Mesenchymal stem cell (in vitro differentiated cells and primary cell): ENCODE results near the gene THAP5.

Experiments used
- DNase-seq: peaks from one replicate; pipeline ENCODE4 v3.0.0-alpha.2; 2013
- H2AFZ ChIP-seq: one replicate; pipeline ENCODE4 v1.6.1; 2013; ENCODE audit warnings: low read depth, mild to moderate bottlenecking, control low read depth, inconsistent platforms, low read length, moderate library complexity
- H2AK5ac ChIP-seq: 2 replicates; pipeline ENCODE4 v1.6.1; 2013; ENCODE audit warnings: low read length, moderate library complexity, mild to moderate bottlenecking, inconsistent platforms; ENCODE audit not compliant: severe bottlenecking
- H2BK120ac ChIP-seq: one replicate; pipeline ENCODE4 v1.6.1; 2013; ENCODE audit warnings: low read depth, mild to moderate bottlenecking, inconsistent platforms, low read length, moderate library complexity
- H2BK12ac ChIP-seq, 2 experiments: one replicate each; pipeline ENCODE4 v1.6.1; 2013; ENCODE audit warnings: inconsistent platforms in 2 of 2, low read length in 2 of 2, mild to moderate bottlenecking in 2 of 2, moderate library complexity in 2 of 2, control low read depth in 1 of 2
- H2BK15ac ChIP-seq: one replicate; pipeline ENCODE4 v1.6.1; 2013; ENCODE audit warnings: mild to moderate bottlenecking, low read depth, inconsistent platforms; ENCODE audit not compliant: poor library complexity, severe bottlenecking
- H2BK5ac ChIP-seq: 2 replicates; pipeline ENCODE4 v1.6.1; 2013; ENCODE audit warnings: low read depth, mild to moderate bottlenecking, low read length, control low read depth, inconsistent platforms; ENCODE audit not compliant: poor library complexity, severe bottlenecking
- H3K14ac ChIP-seq, 2 experiments: one replicate each; pipeline ENCODE4 v1.6.1; 2013; ENCODE audit warnings: inconsistent platforms in 2 of 2, low read length in 2 of 2, control low read depth in 1 of 2, mild to moderate bottlenecking in 1 of 2, moderate library complexity in 1 of 2
- H3K18ac ChIP-seq, 2 experiments: one replicate each; pipeline ENCODE4 v1.6.1; 2013; ENCODE audit warnings: inconsistent platforms in 2 of 2, low read length in 2 of 2, control low read depth in 1 of 2, low read depth in 1 of 2, mild to moderate bottlenecking in 1 of 2
- H3K23ac ChIP-seq, 2 experiments: one replicate each; pipeline ENCODE4 v1.6.1; 2013; ENCODE audit warnings: inconsistent platforms in 2 of 2, low read length in 2 of 2, mild to moderate bottlenecking in 2 of 2, moderate library complexity in 2 of 2, control low read depth in 1 of 2
- H3K27ac ChIP-seq: 2 replicates; pipeline ENCODE4 v1.5.1; 2013; ENCODE audit warnings: mild to moderate bottlenecking, moderate library complexity, low read length, control low read depth, inconsistent platforms; ENCODE audit not compliant: poor library complexity, severe bottlenecking
- H3K27me3 ChIP-seq, 2 experiments: 2 replicates each; pipeline versions ENCODE4 v1.6.1 to v1.7.0; 2013; ENCODE audit warnings: low read length in 2 of 2, mild to moderate bottlenecking in 2 of 2, moderate library complexity in 2 of 2, control low read depth in 1 of 2, inconsistent platforms in 1 of 2; ENCODE audit not compliant: control insufficient read depth in 1 of 2, insufficient read depth in 1 of 2
- H3K36me3 ChIP-seq, 2 experiments: 2 replicates each; pipeline versions ENCODE4 v1.6.1 to v1.7.0; 2013; ENCODE audit warnings: low read length in 2 of 2, control low read depth in 1 of 2, inconsistent platforms in 1 of 2, low read depth in 1 of 2, mild to moderate bottlenecking in 1 of 2; ENCODE audit not compliant: insufficient read depth in 2 of 2, control insufficient read depth in 1 of 2
- H3K4ac ChIP-seq, 2 experiments: one replicate each; pipeline ENCODE4 v1.6.1; 2013; ENCODE audit warnings: inconsistent platforms in 2 of 2, low read length in 2 of 2, mild to moderate bottlenecking in 2 of 2, moderate library complexity in 2 of 2, control low read depth in 1 of 2, low read depth in 1 of 2
- H3K4me1 ChIP-seq: 2 replicates; pipeline ENCODE4 v1.6.1; 2013; ENCODE audit warnings: low read depth, low read length, control low read depth; ENCODE audit not compliant: control insufficient read depth, insufficient read depth
- H3K4me2 ChIP-seq: 2 replicates; pipeline ENCODE4 v1.6.1; 2013; ENCODE audit warnings: low read length, mild to moderate bottlenecking, inconsistent platforms; ENCODE audit not compliant: poor library complexity, severe bottlenecking
- H3K4me3 ChIP-seq, 2 experiments: 2 replicates each; pipeline versions ENCODE4 v1.5.1 to v1.7.0; 2013; ENCODE audit warnings: low read length in 2 of 2, mild to moderate bottlenecking in 2 of 2, control low read depth in 1 of 2, low read depth in 1 of 2; ENCODE audit not compliant: insufficient read depth in 1 of 2
- H3K79me1 ChIP-seq: replicated peaks from 2 replicates; pipeline ENCODE4 v1.6.1; 2013; ENCODE audit warnings: mild to moderate bottlenecking, control low read depth, low read length, inconsistent platforms; ENCODE audit not compliant: poor library complexity, severe bottlenecking
- H3K9ac ChIP-seq: 2 replicates; pipeline ENCODE4 v1.7.0; 2013; ENCODE audit warnings: mild to moderate bottlenecking, low read length, moderate library complexity
- H3K9me3 ChIP-seq: 2 replicates; pipeline ENCODE4 v1.7.0; 2013; ENCODE audit warnings: mild to moderate bottlenecking, low read length; ENCODE audit not compliant: control insufficient read depth
- H4K8ac ChIP-seq: one replicate; pipeline ENCODE4 v1.6.1; 2013; ENCODE audit warnings: inconsistent platforms, mild to moderate bottlenecking, low read length, moderate library complexity
- H4K91ac ChIP-seq: one replicate; pipeline ENCODE4 v1.6.1; 2013; ENCODE audit warnings: mild to moderate bottlenecking, low read length, inconsistent platforms
- WGBS: methylation state at CpG from one replicate; pipeline ENCODE4 v1.1.7; 2013; ENCODE audit warnings: mixed read lengths; 5-methylcytosine and 5-hydroxymethylcytosine counted together

THAP5 gene

DNA sequence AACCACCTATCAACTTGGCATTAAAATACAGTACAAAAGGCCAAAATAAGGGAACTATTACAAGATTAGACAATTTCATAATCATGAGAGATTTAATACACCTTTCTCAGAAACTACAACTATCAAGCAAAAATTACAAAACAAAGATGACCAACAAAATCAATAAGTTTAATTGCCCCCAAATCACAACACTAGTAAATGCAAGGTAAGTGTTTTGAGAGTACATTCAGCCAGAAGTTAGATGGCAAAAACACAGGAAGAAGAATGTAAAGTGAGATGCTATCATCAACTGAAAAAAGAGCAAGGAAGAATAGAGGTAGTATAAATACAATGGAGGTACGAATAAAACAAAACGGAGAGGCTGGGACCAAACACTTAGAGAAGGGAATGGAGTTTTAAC lies 46.7 kb downstream of the THAP5 start:
- Histone ChIP-seq H3K4me2 (no peak overlapping the region), H3K36me3 (peaks cover 0 to 20% of the 10 kb centered on the region in 2 experiments), H4K91ac (no peak overlapping the region), H3K14ac (no peak overlapping the region), H3K79me1 (peaks cover 24% of the 10 kb centered on the region), H3K4me1 (peaks cover 3% of the 10 kb centered on the region), H3K27ac (no peak overlapping the region), H3K27me3 (no peaks in the 10 kb centered on the region), H3K9me3 (no peaks in the 10 kb centered on the region), H3K23ac (no peak overlapping the region), H2BK120ac (no peak overlapping the region), H2BK12ac (no peak overlapping the region), H2BK5ac (no peak overlapping the region), H2BK15ac (no peak overlapping the region), H3K4ac (no peak overlapping the region), H3K18ac (no peak overlapping the region), H4K8ac (no peak overlapping the region), H2AK5ac (no peak overlapping the region), H3K9ac (no peak overlapping the region), H3K4me3 (no peak overlapping the region), H2AFZ (no peak overlapping the region)
- no peak for DNase-seq
- 98% methylated on average over 2 of the region's 2 CpGs for WGBS

GRCh38 chr7:108517951-108518350 lies 51.6 kb downstream of the THAP5 start:
- H2AFZ ChIP-seq: no peak overlapping the region
- no peak overlapping the region for H2AK5ac ChIP-seq
- WGBS: 100% methylated on average over 2 of the region's 3 CpGs
- no peak overlapping the region for H4K91ac ChIP-seq
- peaks cover 31% of the 10 kb centered on the region for H3K79me1 ChIP-seq
- no peak overlapping the region for H2BK12ac ChIP-seq
- H3K18ac ChIP-seq: no peak overlapping the region
- H3K9ac ChIP-seq: no peak overlapping the region
- H3K4me1 ChIP-seq: no peaks in the 10 kb centered on the region
- no peak overlapping the region for H3K4ac ChIP-seq
- H3K4me3 ChIP-seq: no peak overlapping the region
- H3K9me3 ChIP-seq: no peaks in the 10 kb centered on the region
- H2BK15ac ChIP-seq: no peak overlapping the region
- H4K8ac ChIP-seq: no peak overlapping the region
- no peak overlapping the region for H3K27ac ChIP-seq
- DNase-seq: no peak
- no peak overlapping the region for H2BK120ac ChIP-seq
- H3K23ac ChIP-seq: no peak overlapping the region
- H3K14ac ChIP-seq: no peak overlapping the region
- H3K36me3 ChIP-seq: peaks cover 2 to 53% of the 10 kb centered on the region in 2 experiments
- H2BK5ac ChIP-seq: no peak overlapping the region
- no peaks in the 10 kb centered on the region for H3K27me3 ChIP-seq
- H3K4me2 ChIP-seq: no peak overlapping the region

DNA sequence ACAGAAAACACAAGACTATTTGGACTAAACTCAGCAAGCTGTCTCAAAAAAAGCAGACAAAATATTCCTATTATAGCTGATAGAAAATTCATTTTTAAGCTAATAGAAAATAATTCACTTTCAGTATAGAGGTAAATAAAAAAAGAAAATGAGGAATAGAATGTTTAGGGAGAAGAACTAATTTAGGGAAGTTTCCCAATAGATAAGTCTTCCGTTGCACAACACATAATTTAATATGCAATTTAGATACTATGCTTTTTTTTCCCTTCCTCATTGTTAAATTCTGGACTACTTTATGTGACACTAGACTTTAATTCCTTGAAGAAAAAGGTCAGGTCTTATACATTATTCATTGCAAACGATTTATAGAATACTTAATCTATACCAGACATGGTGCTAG lies 53.9 kb downstream of the THAP5 start:
- H2BK15ac ChIP-seq: no peak overlapping the region
- no peak for DNase-seq

GRCh38 chr7:108515013-108515412 lies 54.5 kb downstream of the THAP5 start:
- no peak overlapping the region for H2AK5ac ChIP-seq
- no peak overlapping the region for H3K23ac ChIP-seq
- WGBS: 94% methylated on average over 3 of the region's 3 CpGs
- no peak overlapping the region for H2BK120ac ChIP-seq
- no peak for DNase-seq
- H3K4me2 ChIP-seq: no peak overlapping the region
- peaks cover 5 to 72% of the 10 kb centered on the region in 2 experiments for H3K36me3 ChIP-seq
- H3K9me3 ChIP-seq: no peaks in the 10 kb centered on the region
- no peak overlapping the region for H3K18ac ChIP-seq
- no peaks in the 10 kb centered on the region for H3K27me3 ChIP-seq
- no peak overlapping the region for H3K4me3 ChIP-seq
- no peak overlapping the region for H2BK12ac ChIP-seq
- no peak overlapping the region for H3K27ac ChIP-seq
- H2AFZ ChIP-seq: no peak overlapping the region
- peaks cover 27% of the 10 kb centered on the region for H3K79me1 ChIP-seq
- no peak overlapping the region for H2BK5ac ChIP-seq
- no peaks in the 10 kb centered on the region for H3K4me1 ChIP-seq
- H3K14ac ChIP-seq: no peak overlapping the region
- H3K4ac ChIP-seq: no peak overlapping the region
- H4K8ac ChIP-seq: no peak overlapping the region
- H4K91ac ChIP-seq: no peak overlapping the region
- no peak overlapping the region for H2BK15ac ChIP-seq
- no peak overlapping the region for H3K9ac ChIP-seq

More for the DNA sequence above, 53.9 kb downstream of the THAP5 start:
- no peak overlapping the region for H2AFZ ChIP-seq
- no peak overlapping the region for H3K4ac ChIP-seq
- no peak overlapping the region for H3K9ac ChIP-seq
- no peak overlapping the region for H2BK5ac ChIP-seq
- no peaks in the 10 kb centered on the region for H3K9me3 ChIP-seq
- no peak overlapping the region for H3K4me3 ChIP-seq
- H3K14ac ChIP-seq: no peak overlapping the region
- no peaks in the 10 kb centered on the region for H3K4me1 ChIP-seq
- H2BK120ac ChIP-seq: no peak overlapping the region
- no peak overlapping the region for H3K23ac ChIP-seq
- no peak overlapping the region for H3K4me2 ChIP-seq
- no peaks in the 10 kb centered on the region for H3K27me3 ChIP-seq
- H4K8ac ChIP-seq: no peak overlapping the region
- H2BK12ac ChIP-seq: no peak overlapping the region
- WGBS: 100% methylated on average over 1 of the region's 2 CpGs
- H3K27ac ChIP-seq: no peak overlapping the region
- H3K79me1 ChIP-seq: peaks cover 26% of the 10 kb centered on the region
- H4K91ac ChIP-seq: no peak overlapping the region
- H2AK5ac ChIP-seq: no peak overlapping the region
- H3K18ac ChIP-seq: no peak overlapping the region
- H3K36me3 ChIP-seq: peaks cover 2 to 72% of the 10 kb centered on the region in 2 experiments
